ENCODE measurements around the gene ACTR1A.
A peak's percentile ranks its signal among the peaks of the same experiment; 100 is the strongest.

ACTR1A gene

DNA sequence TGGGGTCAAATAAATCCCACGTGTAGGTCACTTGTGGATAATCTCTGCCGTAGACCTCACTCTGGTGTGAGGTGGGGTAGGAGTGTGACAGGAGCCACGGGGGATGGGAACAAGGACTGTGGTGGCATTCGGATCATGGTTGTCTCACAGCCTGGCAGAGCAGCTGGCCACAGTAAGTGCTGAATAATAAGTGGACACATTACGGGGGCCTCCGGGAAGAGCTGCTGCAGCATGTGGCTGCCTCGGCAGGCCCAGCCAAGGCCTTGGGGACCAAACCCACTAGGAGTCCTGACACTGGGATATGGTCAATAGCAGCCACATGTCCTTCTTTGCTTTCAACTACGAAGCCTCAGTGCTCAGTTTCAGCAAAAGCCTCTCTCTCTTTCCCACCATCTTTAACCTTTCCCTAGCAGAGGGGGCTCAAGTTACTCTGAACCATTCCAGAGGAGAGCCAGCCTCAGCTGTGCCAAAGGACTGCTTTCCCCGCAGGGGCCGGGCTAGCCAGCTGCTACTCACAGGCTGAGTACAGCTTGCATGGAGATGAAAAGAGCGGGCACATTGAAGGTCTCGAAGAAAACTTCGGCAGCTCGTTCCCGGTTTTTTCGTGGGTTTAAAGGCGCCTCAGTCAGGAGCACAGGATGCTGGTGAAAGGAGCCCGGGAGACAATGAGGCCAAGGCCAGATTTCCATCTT lies 17.3 kb downstream of the ACTR1A start:
- DNase-seq (ENCODE audit: low read depth in 3 of 3, low spot score in 1 of 3): no peak

DNA sequence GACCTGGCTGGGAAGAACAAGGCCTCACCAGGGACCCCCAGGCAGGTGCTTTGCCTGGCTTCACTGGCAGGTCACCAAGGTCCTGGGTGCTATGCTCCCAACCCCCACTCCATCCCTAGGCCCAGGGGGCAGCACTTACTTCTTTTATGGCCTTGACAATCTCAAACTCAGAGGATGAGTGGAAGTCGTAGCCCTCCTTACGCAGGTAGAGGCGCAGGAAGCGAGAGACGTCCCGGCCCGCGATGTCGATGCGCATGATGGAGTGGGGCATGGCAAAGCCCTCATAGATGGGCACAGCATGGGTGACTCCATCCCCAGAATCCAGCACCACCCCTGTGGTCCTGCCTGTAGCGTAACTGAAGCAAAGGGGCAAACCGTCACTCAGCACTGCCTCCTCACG lies 18.5 kb downstream of the ACTR1A start:
- DNase-seq (ENCODE audit: low read depth in 3 of 3, low spot score in 1 of 3): no peak

GRCh38 chr10:102480396-102480795 lies 22.1 kb downstream of the ACTR1A start:
- DNase-seq (ENCODE audit: low read depth in 3 of 3, low spot score in 1 of 3): no peak

DNA sequence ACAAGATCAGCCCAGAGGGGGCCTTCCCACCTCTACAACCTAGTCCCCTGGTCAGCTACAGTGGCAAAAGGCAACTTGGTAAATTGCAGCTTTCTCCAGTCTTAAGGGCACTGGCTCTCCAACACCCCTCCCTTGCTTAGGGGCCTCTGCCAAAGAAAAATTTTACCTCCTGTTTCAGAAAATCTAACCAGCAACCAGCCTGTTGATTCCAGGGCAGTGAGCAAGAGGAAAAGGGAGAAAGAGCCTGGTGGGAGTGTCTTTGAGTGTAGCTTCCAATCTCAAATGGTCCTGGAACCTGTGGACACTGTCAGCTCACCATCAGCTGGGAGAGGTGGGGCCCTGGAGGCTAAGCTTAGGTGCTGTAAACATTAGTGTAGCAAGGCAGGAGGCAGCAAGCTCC lies 22.9 kb downstream of the ACTR1A start:
- DNase-seq (ENCODE audit: low read depth in 3 of 3, low spot score in 1 of 3): no peak

DNA sequence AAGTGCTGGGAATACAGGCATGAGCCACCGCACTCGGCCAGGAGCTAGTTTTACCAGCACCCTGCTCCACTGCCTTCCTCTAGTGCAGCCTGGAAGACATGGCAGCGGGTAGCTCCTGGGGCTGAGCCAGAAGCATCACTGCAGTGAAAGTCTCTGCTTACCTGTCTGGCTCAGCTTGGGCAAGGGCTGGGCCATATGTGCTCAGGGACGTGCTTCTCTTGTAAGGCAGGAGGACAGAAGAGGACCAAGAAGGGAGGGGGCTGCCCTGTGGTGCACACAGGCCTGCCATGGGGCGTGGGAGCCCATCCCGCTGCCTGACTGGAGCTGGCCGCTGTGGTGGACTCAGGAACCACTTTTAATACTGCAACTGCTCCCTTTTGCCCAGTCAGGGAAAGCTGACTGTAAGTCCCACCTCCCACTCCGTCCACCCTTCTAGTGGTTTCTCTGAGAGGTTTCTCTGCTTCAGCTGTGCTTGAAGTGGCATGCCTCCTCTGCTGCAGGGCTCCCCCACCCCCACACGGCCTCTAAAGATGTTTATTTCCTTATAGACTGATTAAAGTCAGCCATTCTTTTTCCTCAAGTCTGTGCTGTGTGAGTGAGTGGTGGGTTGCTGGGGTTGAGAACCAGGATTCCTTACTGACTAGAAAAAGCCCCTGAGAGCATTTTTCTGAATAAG lies 25.9 kb downstream of the ACTR1A start:
- no peak for DNase-seq (ENCODE audit: low read depth in 3 of 3, low spot score in 1 of 3)

DNA sequence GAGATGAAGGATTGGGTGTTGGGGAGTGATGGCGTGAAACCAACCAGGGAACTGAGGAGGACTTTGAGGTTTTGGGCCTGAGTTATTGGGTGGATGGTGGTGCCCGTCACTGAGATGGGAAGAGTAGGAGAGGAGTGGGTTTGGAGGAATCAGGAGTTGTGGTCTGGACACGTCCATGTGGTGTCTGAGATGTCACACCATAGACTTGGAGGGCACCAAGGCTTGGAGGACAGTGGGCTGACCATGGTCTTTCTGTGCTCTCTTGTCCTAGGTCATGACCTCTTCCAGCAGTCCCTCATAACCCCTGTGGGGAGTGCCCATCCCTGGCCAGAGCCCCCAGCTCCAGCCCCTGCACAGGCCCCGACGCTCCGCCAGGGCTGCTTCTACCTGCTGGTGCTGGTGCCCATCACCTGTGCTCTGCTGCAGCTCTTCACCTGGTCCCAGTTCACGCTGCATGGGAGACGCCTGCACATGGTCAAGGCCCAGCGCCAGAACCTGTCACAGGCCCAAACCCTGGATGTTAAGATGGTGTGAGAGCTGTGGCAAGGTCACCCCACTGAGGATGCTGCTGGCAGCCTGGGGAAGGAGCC lies 27.0 kb downstream of the ACTR1A start:
- no peak for DNase-seq (ENCODE audit: low read depth in 3 of 3, low spot score in 1 of 3)

GRCh38 chr10:102473445-102474331 lies 28.8 kb downstream of the ACTR1A start:
- DNase-seq (ENCODE audit: low read depth in 3 of 3, low spot score in 1 of 3): no peak

GRCh38 chr10:102470579-102471546 lies 31.6 kb downstream of the ACTR1A start:
- DNase-seq (ENCODE audit: low read depth in 3 of 3, low spot score in 1 of 3): no peak

DNA sequence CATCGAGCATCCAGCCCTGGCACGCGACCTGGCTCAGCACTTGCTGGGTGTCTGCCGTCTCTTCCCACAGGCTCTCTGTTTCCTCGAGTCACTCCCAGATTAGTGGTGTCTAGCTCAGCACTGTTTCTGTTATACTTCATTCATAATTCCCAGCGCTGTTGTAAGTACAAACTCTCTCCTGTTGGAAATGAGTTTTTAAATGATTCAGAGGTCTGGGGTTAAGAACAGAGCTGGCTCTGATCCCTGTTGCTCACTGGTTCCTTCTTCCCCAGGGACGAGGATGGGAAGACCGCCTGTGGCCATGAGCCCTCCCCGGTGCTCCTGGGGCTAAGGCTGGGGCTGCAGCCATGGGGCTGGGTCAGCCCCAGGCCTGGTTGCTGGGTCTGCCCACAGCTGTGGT lies 33.8 kb downstream of the ACTR1A start:
- no peak for DNase-seq (ENCODE audit: low read depth in 3 of 3, low spot score in 1 of 3)

- DNase-seq (ENCODE audit: low read depth in 3 of 3, low spot score in 1 of 3): no peak
Observed at GRCh38 chr10:102467971-102468438, 34.5 kb downstream of the ACTR1A start.

- DNase-seq (ENCODE audit: low read depth in 3 of 3, low spot score in 1 of 3): no peak
Observed at GRCh38 chr10:102467318-102467717, 35.2 kb downstream of the ACTR1A start.

- DNase-seq (ENCODE audit: low read depth in 3 of 3, low spot score in 1 of 3): no peak
Observed at GRCh38 chr10:102465466-102465865, 37.0 kb downstream of the ACTR1A start.

DNA sequence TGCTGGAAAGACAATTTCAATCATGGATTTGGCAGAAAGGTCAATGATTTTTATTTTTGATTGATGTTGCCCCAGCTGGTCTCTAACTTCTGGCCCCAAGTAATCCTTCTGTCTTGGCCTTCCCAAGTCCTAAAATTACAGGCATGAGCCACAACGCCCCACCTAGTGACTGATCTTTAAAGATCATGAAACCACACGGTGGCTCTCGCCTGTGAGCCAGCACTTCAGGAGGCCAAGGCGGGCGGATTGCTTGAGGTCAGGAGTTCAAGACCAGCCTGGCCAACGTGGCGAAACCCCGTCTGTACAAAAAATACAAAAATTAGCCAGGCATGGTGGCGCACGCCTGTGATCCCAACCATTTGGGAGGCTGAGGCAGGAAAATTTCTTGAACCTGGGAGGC lies 38.5 kb downstream of the ACTR1A start:
- DNase-seq (ENCODE audit: low read depth in 3 of 3, low spot score in 1 of 3): no peak

- DNase-seq (ENCODE audit: low read depth in 3 of 3, low spot score in 1 of 3): no peak
Observed at GRCh38 chr10:102462512-102463054, 39.9 kb downstream of the ACTR1A start.

DNA sequence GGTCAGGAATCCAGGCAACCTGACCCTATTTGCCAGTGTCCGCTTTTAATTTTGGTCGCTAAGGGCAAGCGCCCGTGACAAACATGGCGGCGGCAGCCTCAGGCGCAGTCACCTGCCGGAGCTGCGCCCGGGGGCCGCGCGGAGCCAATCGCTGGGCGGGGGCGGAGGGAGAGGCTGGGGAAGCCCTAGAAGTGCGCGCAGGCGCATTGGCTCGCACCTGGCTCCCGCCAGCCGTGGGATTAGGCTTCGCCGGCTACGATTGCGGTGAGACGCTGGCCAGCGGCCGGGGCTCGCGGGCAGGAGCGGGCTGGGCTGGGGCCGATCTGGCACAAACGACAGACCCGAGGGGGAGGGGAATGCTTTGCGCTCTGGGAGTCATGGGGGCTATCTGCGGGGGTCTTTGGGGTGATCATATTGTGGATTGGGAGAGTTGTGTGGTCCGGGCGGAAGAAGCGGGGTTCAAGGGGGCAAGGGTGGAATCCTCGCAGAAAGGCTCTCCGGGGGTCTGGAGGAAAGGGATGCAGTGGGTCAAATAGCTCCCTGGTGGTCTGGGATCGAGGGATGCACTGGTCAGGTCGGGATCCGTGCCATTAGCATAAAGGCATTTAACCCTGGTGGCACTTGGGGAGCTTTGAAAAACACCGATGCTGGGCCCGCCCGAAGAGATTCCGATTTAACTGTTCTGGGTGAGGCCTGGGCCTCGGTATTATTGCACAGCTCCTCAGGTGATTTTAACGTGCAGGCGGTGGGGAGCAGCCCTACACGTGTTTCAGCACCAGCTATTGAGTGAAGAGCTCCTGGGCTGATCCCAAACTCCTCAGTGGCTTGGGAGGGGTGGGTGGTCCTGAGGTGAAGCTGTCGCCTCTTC lies 41.1 kb downstream of the ACTR1A start:
- peak; percentile 88 to 91 (median 88) for DNase-seq (ENCODE audit: low read depth in 3 of 3, low spot score in 1 of 3)

GRCh38 chr10:102460836-102461186 lies 41.7 kb downstream of the ACTR1A start:
- DNase-seq (ENCODE audit: low read depth in 3 of 3, low spot score in 1 of 3): no peak

- no peak for DNase-seq (ENCODE audit: low read depth in 3 of 3, low spot score in 1 of 3)
Observed at GRCh38 chr10:102458656-102459055, 43.9 kb downstream of the ACTR1A start.

- no peak for DNase-seq (ENCODE audit: low read depth in 3 of 3, low spot score in 1 of 3)
Observed at GRCh38 chr10:102457591-102458150, 44.8 kb downstream of the ACTR1A start.
